Measurements from ENCODE around the gene PTPRT. TPM values are rescaled to one million over a fixed set of nuclear protein-coding genes. Genes with fewer than 3 reads are reported as not detected.

The PTPRT gene
- total and polyA plus RNA-seq, 2 of the 4 experiments (the other 2 are of a cell fraction), result not detected

DNA sequence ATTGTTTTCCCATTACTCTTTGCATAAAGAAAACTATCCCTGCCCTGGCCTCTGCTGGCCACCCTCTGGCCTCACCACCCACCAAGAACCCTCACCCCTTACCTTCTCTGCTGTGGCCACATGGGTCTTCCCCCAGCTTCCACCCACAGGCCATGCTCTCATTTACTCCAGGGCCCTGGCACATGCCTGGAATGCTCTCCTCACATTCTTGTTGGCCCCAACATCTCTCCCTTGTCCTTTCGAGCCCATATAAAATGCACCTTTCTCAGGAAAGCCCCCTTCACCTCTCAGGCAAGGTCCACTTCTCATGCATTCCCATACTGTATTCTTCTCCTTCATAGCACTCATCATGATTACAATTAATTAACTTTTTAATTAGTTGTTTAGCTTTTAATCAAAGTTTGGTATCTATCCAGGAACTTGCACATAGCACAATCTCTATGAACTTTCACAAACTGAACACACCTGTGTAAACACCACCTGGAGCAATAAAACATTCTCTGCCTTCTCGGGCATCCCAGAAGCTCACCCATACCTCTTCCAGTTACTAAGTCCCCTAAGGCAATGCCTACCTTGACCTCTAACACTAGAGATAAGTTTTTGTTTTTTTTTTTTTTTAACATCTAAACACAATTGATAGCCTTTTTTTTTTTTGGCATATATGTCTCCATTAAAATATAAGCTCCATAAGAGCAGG is 617.2 kb downstream of the PTPRT start:
- H3K18ac ChIP-seq (ENCODE audit: low read depth, low read length), result no peak overlapping the region
- ChIA-PET CTCF (interaction anchor here (0.5 kb wide), 1 partner anchor 26 kb away, joined by 3 read pairs; no protein-coding TSS in a partner anchor), POLR2A (ENCODE audit: unreplicated experiment) (no interaction called here)
- no peaks in the 10 kb centered on the region for H3K27me3 ChIP-seq (ENCODE audit: control insufficient read depth, insufficient read depth, low read length)
- H3K56ac ChIP-seq (ENCODE audit: extremely low read depth, insufficient read depth, low read length), result no peak overlapping the region
- H3K9ac ChIP-seq (ENCODE audit: low read depth, low read length), result no peak overlapping the region
- H2AFZ ChIP-seq (replicated peaks; ENCODE audit: low read length, poor library complexity), result no peak overlapping the region
- H2BK120ac ChIP-seq (ENCODE audit: low read depth, low read length), result no peak overlapping the region
- H4K8ac ChIP-seq (ENCODE audit: low read depth in 2 of 2, low read length in 2 of 2), result no peak overlapping the region
- H3K4me2 ChIP-seq (ENCODE audit: low read depth, low read length), result no peak overlapping the region
- H3K79me1 ChIP-seq (ENCODE audit: low read depth in 1 of 2, low read length in 2 of 2), result no peaks in the 10 kb centered on the region
- no peak overlapping the region for H4K91ac ChIP-seq (ENCODE audit: insufficient read depth, low read depth, low read length)
- no peak overlapping the region for H2BK20ac ChIP-seq (ENCODE audit: low read depth, low read length)
- H3K36me3 ChIP-seq (ENCODE audit: control insufficient read depth, insufficient read depth, low read length), result no peaks in the 10 kb centered on the region
- no peak overlapping the region for H3K4ac ChIP-seq (ENCODE audit: low read depth, low read length)
- dilution Hi-C loops (cut with HindIII; ENCODE audit: low sequenced_read_pairs, unreplicated experiment), result no loop called here
- H3K4me1 ChIP-seq (ENCODE audit: control insufficient read depth, insufficient read depth, low read length), result no peaks in the 10 kb centered on the region
- no peak overlapping the region for H3K4me3 ChIP-seq (ENCODE audit: insufficient read depth, low read depth, low read length)
- H2AK5ac ChIP-seq (ENCODE audit: low read depth, low read length), result no peak overlapping the region
- H3K27ac ChIP-seq (ENCODE audit: insufficient read depth, low read length), result no peak overlapping the region
- no peak overlapping the region for H4K5ac ChIP-seq (ENCODE audit: low read depth, low read length)
- no peak for TF ChIP-seq CEBPB (IDR thresholded peaks at IDR 0.05; ENCODE audit: low read depth, low read length)
- TF ChIP-seq RAD21 (IDR thresholded peaks at IDR 0.05; ENCODE audit: low read length), result no peak
- TF ChIP-seq, protein P1, sequence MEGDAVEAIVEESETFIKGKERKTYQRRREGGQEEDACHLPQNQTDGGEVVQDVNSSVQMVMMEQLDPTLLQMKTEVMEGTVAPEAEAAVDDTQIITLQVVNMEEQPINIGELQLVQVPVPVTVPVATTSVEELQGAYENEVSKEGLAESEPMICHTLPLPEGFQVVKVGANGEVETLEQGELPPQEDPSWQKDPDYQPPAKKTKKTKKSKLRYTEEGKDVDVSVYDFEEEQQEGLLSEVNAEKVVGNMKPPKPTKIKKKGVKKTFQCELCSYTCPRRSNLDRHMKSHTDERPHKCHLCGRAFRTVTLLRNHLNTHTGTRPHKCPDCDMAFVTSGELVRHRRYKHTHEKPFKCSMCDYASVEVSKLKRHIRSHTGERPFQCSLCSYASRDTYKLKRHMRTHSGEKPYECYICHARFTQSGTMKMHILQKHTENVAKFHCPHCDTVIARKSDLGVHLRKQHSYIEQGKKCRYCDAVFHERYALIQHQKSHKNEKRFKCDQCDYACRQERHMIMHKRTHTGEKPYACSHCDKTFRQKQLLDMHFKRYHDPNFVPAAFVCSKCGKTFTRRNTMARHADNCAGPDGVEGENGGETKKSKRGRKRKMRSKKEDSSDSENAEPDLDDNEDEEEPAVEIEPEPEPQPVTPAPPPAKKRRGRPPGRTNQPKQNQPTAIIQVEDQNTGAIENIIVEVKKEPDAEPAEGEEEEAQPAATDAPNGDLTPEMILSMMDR (conservative IDR thresholded peaks at IDR 0.05; ENCODE audit: low read depth, low read length), result no peak
- TF ChIP-seq, protein P2, sequence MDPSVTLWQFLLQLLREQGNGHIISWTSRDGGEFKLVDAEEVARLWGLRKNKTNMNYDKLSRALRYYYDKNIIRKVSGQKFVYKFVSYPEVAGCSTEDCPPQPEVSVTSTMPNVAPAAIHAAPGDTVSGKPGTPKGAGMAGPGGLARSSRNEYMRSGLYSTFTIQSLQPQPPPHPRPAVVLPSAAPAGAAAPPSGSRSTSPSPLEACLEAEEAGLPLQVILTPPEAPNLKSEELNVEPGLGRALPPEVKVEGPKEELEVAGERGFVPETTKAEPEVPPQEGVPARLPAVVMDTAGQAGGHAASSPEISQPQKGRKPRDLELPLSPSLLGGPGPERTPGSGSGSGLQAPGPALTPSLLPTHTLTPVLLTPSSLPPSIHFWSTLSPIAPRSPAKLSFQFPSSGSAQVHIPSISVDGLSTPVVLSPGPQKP (IDR thresholded peaks at IDR 0.05; ENCODE audit: borderline replicate concordance, low read depth, low read length), result no peak
- TF ChIP-seq RCOR1 (IDR thresholded peaks at IDR 0.05; ENCODE audit: insufficient replicate concordance, low read length), result no peak
- no peak for TF ChIP-seq MAZ (IDR thresholded peaks at IDR 0.05; ENCODE audit: borderline replicate concordance, low read depth, low read length)
- TF ChIP-seq RFX5 (IDR thresholded peaks at IDR 0.05; ENCODE audit: low read depth, low read length), result no peak
- no peak for TF ChIP-seq MAFK (IDR thresholded peaks at IDR 0.05; ENCODE audit: low read depth, low read length)
- no peak for TF ChIP-seq MXI1 (IDR thresholded peaks at IDR 0.05; ENCODE audit: borderline replicate concordance, low read depth, low read length)
- TF ChIP-seq POLR2A (IDR thresholded peaks at IDR 0.05; ENCODE audit: low read depth, low read length), result no peak
- BruUV-seq (replicated peaks), result no TSS peak
- no peak overlapping the region for H2BK15ac ChIP-seq (ENCODE audit: low read depth, low read length)
- no peaks in the 10 kb centered on the region for H4K20me1 ChIP-seq (ENCODE audit: insufficient read depth, low read length)
- no peak overlapping the region for H3K23ac ChIP-seq (ENCODE audit: low read depth, low read length)
- H2AK9ac ChIP-seq (replicated peaks; ENCODE audit: low read depth, low read length, poor library complexity), result no peak overlapping the region
- no peak overlapping the region for H3K14ac ChIP-seq (replicated peaks; ENCODE audit: low read depth, low read length)
- H2BK5ac ChIP-seq (ENCODE audit: low read depth, low read length, poor library complexity, severe bottlenecking), result no peak overlapping the region
- ATAC-seq (ENCODE audit: low read depth) (no peak), DNase-seq (no peak)
- H3K9me3 ChIP-seq (ENCODE audit: control insufficient read depth, insufficient read depth, low read length), result peaks cover 28% of the 10 kb centered on the region
- intact Hi-C loops (cut with micrococcal nuclease), result no loop called here
- in situ Hi-C loops (cut with MboI; ENCODE audit: low sequenced_read_pairs), result no loop called here
- no CpG with 5 or more reads among the region's 2 CpGs for WGBS, 2 experiments (ENCODE audit: extremely low coverage in 2 of 2, insufficient read length in 1 of 2)
- no peaks in the 10 kb centered on the region for H3K9me1 ChIP-seq (ENCODE audit: insufficient read depth, low read length)

All from IMR-90 (cell line).